ENCODE measurements around the gene TBL1X.

- TF ChIP-seq, protein P1, sequence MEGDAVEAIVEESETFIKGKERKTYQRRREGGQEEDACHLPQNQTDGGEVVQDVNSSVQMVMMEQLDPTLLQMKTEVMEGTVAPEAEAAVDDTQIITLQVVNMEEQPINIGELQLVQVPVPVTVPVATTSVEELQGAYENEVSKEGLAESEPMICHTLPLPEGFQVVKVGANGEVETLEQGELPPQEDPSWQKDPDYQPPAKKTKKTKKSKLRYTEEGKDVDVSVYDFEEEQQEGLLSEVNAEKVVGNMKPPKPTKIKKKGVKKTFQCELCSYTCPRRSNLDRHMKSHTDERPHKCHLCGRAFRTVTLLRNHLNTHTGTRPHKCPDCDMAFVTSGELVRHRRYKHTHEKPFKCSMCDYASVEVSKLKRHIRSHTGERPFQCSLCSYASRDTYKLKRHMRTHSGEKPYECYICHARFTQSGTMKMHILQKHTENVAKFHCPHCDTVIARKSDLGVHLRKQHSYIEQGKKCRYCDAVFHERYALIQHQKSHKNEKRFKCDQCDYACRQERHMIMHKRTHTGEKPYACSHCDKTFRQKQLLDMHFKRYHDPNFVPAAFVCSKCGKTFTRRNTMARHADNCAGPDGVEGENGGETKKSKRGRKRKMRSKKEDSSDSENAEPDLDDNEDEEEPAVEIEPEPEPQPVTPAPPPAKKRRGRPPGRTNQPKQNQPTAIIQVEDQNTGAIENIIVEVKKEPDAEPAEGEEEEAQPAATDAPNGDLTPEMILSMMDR (IDR thresholded peaks at IDR 0.05), result no peak
- TF ChIP-seq EP300 (IDR thresholded peaks at IDR 0.05) (no peak), POLR2A (IDR thresholded peaks at IDR 0.05) (no peak)
Observed at GRCh38 chrX:9747644-9748043, 282.8 kb downstream of the TBL1X start.

All from stomach (tissue), 4 donors.